ENCODE results near the gene TBCEL. TPM values are rescaled to one million over a fixed set of nuclear protein-coding genes. Genes with fewer than 3 reads are reported as not detected.
A peak's percentile ranks its signal among the peaks of the same experiment; 100 is the strongest.
"Not testable (repeated sequence)": the region's sequence is repeated elsewhere in the genome, so short reads cannot be mapped to it uniquely, and the experiment has no call there.

The TBCEL gene
- total RNA-seq, 1 donor from 2014 or later, result 13.9 TPM

- Histone ChIP-seq H3K4me3 (ENCODE audit: low read depth, low read length) (no peak overlapping the region), H3K27me3 (ENCODE audit: control insufficient read depth, insufficient read depth, low read length) (no peaks in the 10 kb centered on the region), H3K36me3 (ENCODE audit: control insufficient read depth, insufficient read depth, low read length) (no peaks in the 10 kb centered on the region)
- no peak for DNase-seq (ENCODE audit: low read depth)
- TF ChIP-seq, protein P1, sequence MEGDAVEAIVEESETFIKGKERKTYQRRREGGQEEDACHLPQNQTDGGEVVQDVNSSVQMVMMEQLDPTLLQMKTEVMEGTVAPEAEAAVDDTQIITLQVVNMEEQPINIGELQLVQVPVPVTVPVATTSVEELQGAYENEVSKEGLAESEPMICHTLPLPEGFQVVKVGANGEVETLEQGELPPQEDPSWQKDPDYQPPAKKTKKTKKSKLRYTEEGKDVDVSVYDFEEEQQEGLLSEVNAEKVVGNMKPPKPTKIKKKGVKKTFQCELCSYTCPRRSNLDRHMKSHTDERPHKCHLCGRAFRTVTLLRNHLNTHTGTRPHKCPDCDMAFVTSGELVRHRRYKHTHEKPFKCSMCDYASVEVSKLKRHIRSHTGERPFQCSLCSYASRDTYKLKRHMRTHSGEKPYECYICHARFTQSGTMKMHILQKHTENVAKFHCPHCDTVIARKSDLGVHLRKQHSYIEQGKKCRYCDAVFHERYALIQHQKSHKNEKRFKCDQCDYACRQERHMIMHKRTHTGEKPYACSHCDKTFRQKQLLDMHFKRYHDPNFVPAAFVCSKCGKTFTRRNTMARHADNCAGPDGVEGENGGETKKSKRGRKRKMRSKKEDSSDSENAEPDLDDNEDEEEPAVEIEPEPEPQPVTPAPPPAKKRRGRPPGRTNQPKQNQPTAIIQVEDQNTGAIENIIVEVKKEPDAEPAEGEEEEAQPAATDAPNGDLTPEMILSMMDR (IDR thresholded peaks at IDR 0.05; ENCODE audit: insufficient read depth, low read length, poor library complexity, severe bottlenecking), result no peak
Measured at GRCh38 chr11:121110871-121111724, 87.2 kb downstream of the TBCEL start.

DNA sequence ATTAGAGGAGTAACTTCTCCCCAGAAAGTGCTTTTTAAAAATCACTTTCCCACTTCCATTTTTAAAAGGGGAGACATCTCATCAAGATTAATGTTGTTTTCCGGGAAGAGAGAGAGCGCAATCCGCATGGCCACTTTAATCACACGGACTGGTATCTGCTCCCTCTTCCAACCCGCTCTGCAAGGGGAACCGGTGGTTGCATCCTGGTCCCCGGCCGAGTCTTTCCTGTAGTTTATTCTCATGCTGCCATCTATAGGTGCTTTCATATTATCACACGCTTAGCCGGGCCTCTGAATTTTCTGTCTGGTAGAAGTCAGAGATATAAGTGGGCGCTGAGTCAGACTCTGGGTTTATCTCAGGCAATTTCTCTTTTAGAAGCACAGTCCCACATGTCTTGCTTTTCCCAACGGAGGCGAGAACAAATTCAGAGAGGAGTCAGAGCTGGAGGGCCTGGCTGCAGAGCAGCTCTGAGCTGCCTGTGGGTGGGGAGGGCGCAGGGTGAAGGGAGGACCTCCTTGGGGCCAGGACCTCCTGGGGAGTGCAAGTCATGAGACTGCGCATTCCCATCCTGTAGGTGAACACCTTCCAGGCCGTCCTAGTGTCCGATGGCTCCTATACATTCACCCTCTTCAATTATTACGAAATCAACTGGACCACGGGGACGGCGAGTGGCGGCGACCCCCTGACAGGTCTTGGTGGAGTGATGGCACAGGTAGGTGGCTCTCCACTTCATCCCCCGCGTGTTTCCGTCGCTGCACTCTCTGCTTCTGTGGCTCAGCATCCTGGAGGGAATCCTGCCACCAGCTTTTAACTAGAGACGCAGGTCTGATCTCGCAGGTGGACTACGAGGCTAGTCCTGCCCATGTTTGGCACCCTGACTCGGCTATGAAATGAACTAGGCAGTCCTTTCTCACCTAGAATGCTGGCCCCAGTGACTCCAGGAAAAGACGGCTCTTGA, 88.9 kb downstream of the TBCEL start:
- Histone ChIP-seq H3K4me3 (ENCODE audit: low read depth, low read length) (no peak overlapping the region), H3K36me3 (ENCODE audit: control insufficient read depth, insufficient read depth, low read length) (no peaks in the 10 kb centered on the region), H3K27me3 (ENCODE audit: control insufficient read depth, insufficient read depth, low read length) (no peaks in the 10 kb centered on the region)
- DNase-seq (ENCODE audit: low read depth), result no peak
- TF ChIP-seq, protein P1 (IDR thresholded peaks at IDR 0.05; ENCODE audit: insufficient read depth, low read length, poor library complexity, severe bottlenecking), result peak; percentile 53

GRCh38 chr11:121113611-121114010, 89.7 kb downstream of the TBCEL start:
- DNase-seq (ENCODE audit: low read depth), result no peak
- TF ChIP-seq, protein P1 (IDR thresholded peaks at IDR 0.05; ENCODE audit: insufficient read depth, low read length, poor library complexity, severe bottlenecking), result no peak
- no peaks in the 10 kb centered on the region for H3K36me3 ChIP-seq (ENCODE audit: control insufficient read depth, insufficient read depth, low read length)
- no peak overlapping the region for H3K4me3 ChIP-seq (ENCODE audit: low read depth, low read length)
- H3K27me3 ChIP-seq (ENCODE audit: control insufficient read depth, insufficient read depth, low read length), result no peaks in the 10 kb centered on the region

GRCh38 chr11:121115024-121115423, 91.1 kb downstream of the TBCEL start:
- not testable (repeated sequence) for H3K4me3 ChIP-seq (ENCODE audit: low read depth, low read length); DNase-seq (ENCODE audit: low read depth); H3K36me3 ChIP-seq (ENCODE audit: control insufficient read depth, insufficient read depth, low read length); H3K27me3 ChIP-seq (ENCODE audit: control insufficient read depth, insufficient read depth, low read length)

- H3K4me3 ChIP-seq (ENCODE audit: low read depth, low read length), result no peak overlapping the region
Measured at GRCh38 chr11:121117788-121118187, 93.9 kb downstream of the TBCEL start.

More at GRCh38 chr11:121117788-121118187, 93.9 kb downstream of the TBCEL start:
- TF ChIP-seq, protein P1 (IDR thresholded peaks at IDR 0.05; ENCODE audit: insufficient read depth, low read length, poor library complexity, severe bottlenecking), result no peak
- Histone ChIP-seq H3K27me3 (ENCODE audit: control insufficient read depth, insufficient read depth, low read length) (no peaks in the 10 kb centered on the region), H3K36me3 (ENCODE audit: control insufficient read depth, insufficient read depth, low read length) (no peaks in the 10 kb centered on the region)
- no peak for DNase-seq (ENCODE audit: low read depth)
